ENCODE results near the gene WDR43. TPM values are rescaled to one million over a fixed set of nuclear protein-coding genes. Genes with fewer than 3 reads are reported as not detected.

WDR43 gene
- total RNA-seq, 1 experiment from 2014 or later: 86.5 TPM

DNA sequence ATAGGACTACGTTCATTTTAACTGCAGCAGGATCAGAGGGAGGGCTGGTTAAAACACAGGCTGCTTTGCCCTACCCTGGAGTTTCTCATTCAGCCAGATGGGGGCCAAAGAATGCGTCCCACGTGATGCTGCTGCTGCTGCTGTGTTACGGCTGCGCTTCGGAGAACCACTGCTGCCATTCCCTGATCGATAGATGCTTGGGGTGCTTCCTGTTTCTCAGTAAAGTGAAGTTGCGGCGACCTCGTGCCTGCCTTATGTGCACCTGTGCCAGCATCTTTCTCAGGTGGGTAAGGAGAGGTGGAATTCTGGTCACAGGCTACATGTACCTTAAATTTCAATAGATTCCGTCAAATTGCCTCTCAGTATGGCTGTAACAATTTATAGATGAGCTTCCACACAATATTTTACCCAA is 62.0 kb downstream of the WDR43 start:
- Histone ChIP-seq H3K36me3 (ENCODE audit: control insufficient read depth, insufficient read depth, low read length) (no peaks in the 10 kb centered on the region), H3K4me3 (ENCODE audit: low read depth in 2 of 2, low read length in 2 of 2) (peak overlapping the region; percentile 19 to 50), H3K27ac (ENCODE audit: low read length) (no peak overlapping the region), H3K9me3 (ENCODE audit: control insufficient read depth, insufficient read depth, low read depth, low read length) (no peaks in the 10 kb centered on the region), H3K4me1 (ENCODE audit: control insufficient read depth, insufficient read depth, low read length) (peaks cover 19% of the 10 kb centered on the region), H3K27me3 (ENCODE audit: control insufficient read depth, insufficient read depth, low read length) (no peaks in the 10 kb centered on the region)
- CTCF ChIA-PET: no interaction called here
- BruUV-seq (replicated peaks): no TSS peak
- TF ChIP-seq, protein P1, sequence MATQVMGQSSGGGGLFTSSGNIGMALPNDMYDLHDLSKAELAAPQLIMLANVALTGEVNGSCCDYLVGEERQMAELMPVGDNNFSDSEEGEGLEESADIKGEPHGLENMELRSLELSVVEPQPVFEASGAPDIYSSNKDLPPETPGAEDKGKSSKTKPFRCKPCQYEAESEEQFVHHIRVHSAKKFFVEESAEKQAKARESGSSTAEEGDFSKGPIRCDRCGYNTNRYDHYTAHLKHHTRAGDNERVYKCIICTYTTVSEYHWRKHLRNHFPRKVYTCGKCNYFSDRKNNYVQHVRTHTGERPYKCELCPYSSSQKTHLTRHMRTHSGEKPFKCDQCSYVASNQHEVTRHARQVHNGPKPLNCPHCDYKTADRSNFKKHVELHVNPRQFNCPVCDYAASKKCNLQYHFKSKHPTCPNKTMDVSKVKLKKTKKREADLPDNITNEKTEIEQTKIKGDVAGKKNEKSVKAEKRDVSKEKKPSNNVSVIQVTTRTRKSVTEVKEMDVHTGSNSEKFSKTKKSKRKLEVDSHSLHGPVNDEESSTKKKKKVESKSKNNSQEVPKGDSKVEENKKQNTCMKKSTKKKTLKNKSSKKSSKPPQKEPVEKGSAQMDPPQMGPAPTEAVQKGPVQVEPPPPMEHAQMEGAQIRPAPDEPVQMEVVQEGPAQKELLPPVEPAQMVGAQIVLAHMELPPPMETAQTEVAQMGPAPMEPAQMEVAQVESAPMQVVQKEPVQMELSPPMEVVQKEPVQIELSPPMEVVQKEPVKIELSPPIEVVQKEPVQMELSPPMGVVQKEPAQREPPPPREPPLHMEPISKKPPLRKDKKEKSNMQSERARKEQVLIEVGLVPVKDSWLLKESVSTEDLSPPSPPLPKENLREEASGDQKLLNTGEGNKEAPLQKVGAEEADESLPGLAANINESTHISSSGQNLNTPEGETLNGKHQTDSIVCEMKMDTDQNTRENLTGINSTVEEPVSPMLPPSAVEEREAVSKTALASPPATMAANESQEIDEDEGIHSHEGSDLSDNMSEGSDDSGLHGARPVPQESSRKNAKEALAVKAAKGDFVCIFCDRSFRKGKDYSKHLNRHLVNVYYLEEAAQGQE (IDR thresholded peaks at IDR 0.05; ENCODE audit: insufficient read depth in 1 of 2, low read depth in 2 of 2, low read length in 1 of 2): no peak
- no peak for TF ChIP-seq SIN3A (IDR thresholded peaks at IDR 0.05; ENCODE audit: borderline replicate concordance, insufficient read depth, low read depth, low read length)
- TF ChIP-seq TCF7L2 (IDR thresholded peaks at IDR 0.05; ENCODE audit: low read depth, low read length): no peak
- TF ChIP-seq POLR2AphosphoS5 (IDR thresholded peaks at IDR 0.05; ENCODE audit: low read depth, low read length): no peak
- TF ChIP-seq, protein P2, sequence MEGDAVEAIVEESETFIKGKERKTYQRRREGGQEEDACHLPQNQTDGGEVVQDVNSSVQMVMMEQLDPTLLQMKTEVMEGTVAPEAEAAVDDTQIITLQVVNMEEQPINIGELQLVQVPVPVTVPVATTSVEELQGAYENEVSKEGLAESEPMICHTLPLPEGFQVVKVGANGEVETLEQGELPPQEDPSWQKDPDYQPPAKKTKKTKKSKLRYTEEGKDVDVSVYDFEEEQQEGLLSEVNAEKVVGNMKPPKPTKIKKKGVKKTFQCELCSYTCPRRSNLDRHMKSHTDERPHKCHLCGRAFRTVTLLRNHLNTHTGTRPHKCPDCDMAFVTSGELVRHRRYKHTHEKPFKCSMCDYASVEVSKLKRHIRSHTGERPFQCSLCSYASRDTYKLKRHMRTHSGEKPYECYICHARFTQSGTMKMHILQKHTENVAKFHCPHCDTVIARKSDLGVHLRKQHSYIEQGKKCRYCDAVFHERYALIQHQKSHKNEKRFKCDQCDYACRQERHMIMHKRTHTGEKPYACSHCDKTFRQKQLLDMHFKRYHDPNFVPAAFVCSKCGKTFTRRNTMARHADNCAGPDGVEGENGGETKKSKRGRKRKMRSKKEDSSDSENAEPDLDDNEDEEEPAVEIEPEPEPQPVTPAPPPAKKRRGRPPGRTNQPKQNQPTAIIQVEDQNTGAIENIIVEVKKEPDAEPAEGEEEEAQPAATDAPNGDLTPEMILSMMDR (IDR thresholded peaks at IDR 0.05): no peak
- POLR2A ChIA-PET: no interaction called here
- DNase-seq (ENCODE audit: low read depth, low spot score) (no peak), ATAC-seq (peak; percentile 76)
- intact Hi-C loops (cut with micrococcal nuclease; ENCODE audit: unreplicated experiment): loop anchor here (5.0 kb wide), 2 partner anchors 1076 to 1116 kb away; no protein-coding TSS in a partner anchor
- in situ Hi-C loops (cut with HindIII; ENCODE audit: low pct_unique_long_range_greater_than_20kb, low sequenced_read_pairs): no loop called here

DNA sequence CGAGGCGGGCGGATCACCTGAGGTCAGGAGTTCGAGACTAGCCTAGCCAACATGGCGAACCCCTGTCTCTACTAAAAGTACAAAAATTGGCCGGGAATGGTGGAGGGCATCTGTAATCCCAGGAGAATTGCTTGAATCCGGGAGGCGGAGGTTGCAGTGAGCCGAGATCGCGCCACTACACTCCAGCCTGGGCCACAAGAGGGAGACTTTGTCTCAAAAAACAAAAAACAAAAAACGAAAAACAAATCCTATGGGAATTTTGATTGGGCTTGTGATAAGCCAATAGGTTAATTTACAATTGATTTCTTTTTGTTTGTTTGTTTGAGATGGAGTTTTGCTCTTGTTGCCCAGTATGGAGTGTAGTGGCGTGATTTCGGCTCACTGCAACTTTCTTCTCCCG is 62.4 kb downstream of the WDR43 start:
- Histone ChIP-seq H3K4me1 (ENCODE audit: control insufficient read depth, insufficient read depth, low read length) (peaks cover 16% of the 10 kb centered on the region), H3K36me3 (ENCODE audit: control insufficient read depth, insufficient read depth, low read length) (no peaks in the 10 kb centered on the region), H3K4me3 (ENCODE audit: low read depth in 2 of 2, low read length in 2 of 2) (peak overlapping the region; percentile 19 to 50), H3K27me3 (ENCODE audit: control insufficient read depth, insufficient read depth, low read length) (no peaks in the 10 kb centered on the region), H3K9me3 (ENCODE audit: control insufficient read depth, insufficient read depth, low read depth, low read length) (no peaks in the 10 kb centered on the region), H3K27ac (ENCODE audit: low read length) (no peak overlapping the region)
- BruUV-seq (replicated peaks): no TSS peak
- ChIA-PET CTCF (no interaction called here), POLR2A (no interaction called here)
- ATAC-seq (no peak), DNase-seq (ENCODE audit: low read depth, low spot score) (no peak)
- no peak for TF ChIP-seq TCF7L2 (IDR thresholded peaks at IDR 0.05; ENCODE audit: low read depth, low read length)
- TF ChIP-seq, protein P2 (IDR thresholded peaks at IDR 0.05): peak; percentile 77
- in situ Hi-C loops (cut with HindIII; ENCODE audit: low pct_unique_long_range_greater_than_20kb, low sequenced_read_pairs) (no loop called here), intact Hi-C loops (cut with micrococcal nuclease; ENCODE audit: unreplicated experiment) (loop anchor here (5.0 kb wide), 2 partner anchors 1075 to 1115 kb away; no protein-coding TSS in a partner anchor)
